K562 (cell line): ENCODE measurements around the gene SYNPO. TPM values are rescaled to one million over a fixed set of nuclear protein-coding genes. Genes with fewer than 3 reads are reported as not detected.
A peak's percentile ranks its signal among the peaks of the same experiment; 100 is the strongest.

Experiments used
- ATAC-seq: fragments of 200-7000 bp; cut with Tn5 transposase; 3 replicates; pipeline ENCODE4 v1.9.1; 2020; ENCODE audit warnings: moderate library complexity
- BruUV-seq: library from RNA; stranded (reverse); fragments of 400-500 nt; replicated peaks from 2 replicates; lab custom pipeline; 2021; lab: Mats Ljungman, UMichigan
- CTCF ChIA-PET: fragments of 300-600 bp; formaldehyde crosslinking; extraction: SDS; loops from one replicate; lab custom pipeline; 2021; ENCODE audit warnings: low intra/inter-chr PET ratio; lab: Yijun Ruan, JAX
- POLR2A ChIA-PET: fragments of 300-600, 350-650 bp; sonication (Branson Sonifier 250); formaldehyde crosslinking; extraction: SDS; loops from one replicate; lab custom pipeline; 2021; ENCODE audit warnings: antibody characterized with exemption, inconsistent platforms; lab: Yijun Ruan, JAX
- DNase-seq, 4 experiments: peaks; one replicate each; pipeline versions ENCODE4 v3.0.0 to v3.0.0-alpha.2; 2011 to 2018; ENCODE audit warnings: low spot score in 3 of 4, mixed read lengths in 3 of 4; ENCODE audit errors: extremely low read depth in 1 of 4
- FAIRE-seq: peaks from 2 replicates; lab custom pipeline; 2011; peaks lifted over from hg19 to GRCh38; lab: Jason Lieb, UNC
- H2AFZ ChIP-seq: 2 replicates; pipeline ENCODE4 v1.6.0; 2011; ENCODE audit warnings: low read depth, low read length, control low read depth, inconsistent platforms
- H3K27ac ChIP-seq: fragments of 200-600 bp; 3 replicates; pipeline ENCODE4 v1.8.0; 2011; ENCODE audit warnings: low read depth, mild to moderate bottlenecking, control low read depth, inconsistent platforms, low read length, moderate library complexity, mixed read lengths; ENCODE audit errors: extremely low read depth
- H3K27me3 ChIP-seq, 2 experiments: fragments of 300-600 bp in 1 of 2; 2 replicates in 1 of 2; 3 replicates in 1 of 2; pipeline versions ENCODE4 v1.6.0 to v1.8.0; 2011; ENCODE audit warnings: inconsistent platforms in 2 of 2, low read length in 2 of 2, mild to moderate bottlenecking in 1 of 2, mixed read lengths in 1 of 2, moderate library complexity in 1 of 2; ENCODE audit not compliant: control insufficient read depth in 2 of 2, insufficient read depth in 2 of 2
- H3K36me3 ChIP-seq: fragments of 300-600 bp; 3 replicates; pipeline ENCODE4 v1.8.0; 2011; ENCODE audit warnings: mild to moderate bottlenecking, low read length, inconsistent platforms; ENCODE audit not compliant: control insufficient read depth, insufficient read depth
- H3K4me1 ChIP-seq, 2 experiments: fragments of 200-600 bp in 1 of 2; replicated peaks in 1 of 2; 2 replicates in 1 of 2; 3 replicates in 1 of 2; pipeline versions ENCODE4 v1.5.1 to v1.8.0; 2011; ENCODE audit warnings: inconsistent platforms in 2 of 2, low read length in 2 of 2, mild to moderate bottlenecking in 1 of 2, mixed read lengths in 1 of 2, moderate library complexity in 1 of 2; ENCODE audit not compliant: control insufficient read depth in 2 of 2, insufficient read depth in 2 of 2
- H3K4me2 ChIP-seq: 2 replicates; pipeline ENCODE4 v1.6.1; 2011; ENCODE audit warnings: low read length, control low read depth, inconsistent platforms, mixed read lengths; ENCODE audit not compliant: insufficient read depth
- H3K4me3 ChIP-seq: fragments of 200-600 bp; sonication (generic), shearing (Covaris generic); 2 replicates; pipeline ENCODE4 v1.5.1; 2016; ENCODE audit warnings: control low read depth, inconsistent platforms
- H3K79me2 ChIP-seq: fragments of 200-600 bp; 3 replicates; pipeline ENCODE4 v1.8.0; 2011; ENCODE audit warnings: low read length, inconsistent platforms; ENCODE audit not compliant: control insufficient read depth, insufficient read depth
- H3K9ac ChIP-seq, 2 experiments: 2 replicates each; pipeline versions ENCODE4 v1.6.0 to v1.6.1; 2011; ENCODE audit warnings: low read depth in 2 of 2, low read length in 2 of 2, control low read depth in 1 of 2, inconsistent platforms in 1 of 2, mild to moderate bottlenecking in 1 of 2, mixed read lengths in 1 of 2; ENCODE audit not compliant: insufficient read depth in 1 of 2
- H3K9me1 ChIP-seq: one replicate; pipeline ENCODE4 v1.6.0; 2011; ENCODE audit warnings: inconsistent platforms, mild to moderate bottlenecking, low read length, moderate library complexity; ENCODE audit not compliant: control insufficient read depth, insufficient read depth
- H3K9me3 ChIP-seq: replicated peaks from 2 replicates; pipeline ENCODE4 v1.5.1; 2011; ENCODE audit warnings: low read depth, low read length, inconsistent platforms; ENCODE audit not compliant: control insufficient read depth, insufficient read depth
- H4K20me1 ChIP-seq: replicated peaks from 2 replicates; pipeline ENCODE4 v1.6.1; 2011; ENCODE audit warnings: low read length, inconsistent platforms, mixed read lengths; ENCODE audit not compliant: control insufficient read depth, insufficient read depth
- ARHGAP35 ChIP-seq: fragments of 450-650 bp; IDR thresholded peaks from 2 replicates; pipeline ENCODE4 v1.6.1; 2018; ENCODE audit not compliant: partially characterized antibody
- ARID1B ChIP-seq: fragments of 450-650 bp; IDR thresholded peaks from 2 replicates; pipeline ENCODE4 v1.6.1; 2016; ENCODE audit warnings: antibody characterized with exemption, mild to moderate bottlenecking, inconsistent platforms
- ETV1 ChIP-seq: fragments of 450-650 bp; conservative IDR thresholded peaks from 2 replicates; pipeline ENCODE4 v1.6.1; 2016; ENCODE audit warnings: missing genetic modification characterization, control low read depth, low read depth, missing compliant biosample characterization
- KAT8 ChIP-seq: fragments of 450-650 bp; IDR thresholded peaks from 2 replicates; pipeline ENCODE4 v1.6.1; 2016; ENCODE audit warnings: low read depth, mild to moderate bottlenecking
- MAZ ChIP-seq, 2 experiments: fragments of 450-650 bp in 1 of 2; sonication (generic) in 1 of 2; formaldehyde crosslinking; IDR thresholded peaks in 1 of 2; conservative IDR thresholded peaks in 1 of 2; 2 replicates each; pipeline versions ENCODE4 v1.4.0 to v1.5.0; 2020; ENCODE audit warnings: mild to moderate bottlenecking in 1 of 2, missing genetic modification reagents in 1 of 2
- MTF1 ChIP-seq: fragments of 250-450 bp; sonication (Bioruptor Pico); IDR thresholded peaks from 2 replicates; pipeline ENCODE4 v1.9.0; 2021; ENCODE audit warnings: moderate library complexity, mild to moderate bottlenecking, inconsistent platforms, borderline replicate concordance
- PYGO2 ChIP-seq: fragments of 450-650 bp; IDR thresholded peaks from 2 replicates; pipeline ENCODE4 v1.6.1; 2016; ENCODE audit warnings: mild to moderate bottlenecking, missing genetic modification characterization, moderate library complexity, missing compliant biosample characterization
- SMAD1 ChIP-seq: fragments of 150-350 bp; IDR thresholded peaks from 2 replicates; pipeline ENCODE4 v1.6.1; 2014; ENCODE audit warnings: low read length, low read depth; ENCODE audit not compliant: partially characterized antibody
- TAF1 ChIP-seq: IDR thresholded peaks from 2 replicates; pipeline ENCODE4 v1.6.1; 2011; ENCODE audit warnings: mild to moderate bottlenecking, low read length, moderate library complexity; ENCODE audit not compliant: insufficient read depth, control insufficient read depth, severe bottlenecking; ENCODE audit errors: extremely low read depth
- ZEB2 ChIP-seq: fragments of 450-650 bp; IDR thresholded peaks from 2 replicates; pipeline ENCODE4 v1.6.1; 2016
- ZNF140 ChIP-seq: fragments of 250-450 bp; sonication (Bioruptor Pico); IDR thresholded peaks from 2 replicates; pipeline ENCODE4 v1.8.0; 2021; ENCODE audit warnings: moderate library complexity, mild to moderate bottlenecking, inconsistent platforms
- ZNF354B ChIP-seq: fragments of 250-450 bp; sonication (Bioruptor Pico); IDR thresholded peaks from 2 replicates; pipeline ENCODE4 v1.4.0; 2020
- ZNF586 ChIP-seq: fragments of 450-650 bp; formaldehyde crosslinking; conservative IDR thresholded peaks from 2 replicates; pipeline ENCODE4 v1.4.0; 2020; ENCODE audit warnings: mild to moderate bottlenecking, moderate library complexity
- WGBS: fragments of 100-300 bp; shearing (Covaris generic); methylation state at CpG from one replicate; pipeline ENCODE4 v1.1.6; 2016; ENCODE audit warnings: low coverage, mixed read lengths; ENCODE audit not compliant: insufficient coverage; ENCODE audit errors: missing lambda C conversion rate; 5-methylcytosine and 5-hydroxymethylcytosine counted together
- in situ Hi-C: fragments of 300-500 bp; cut with MboI; formaldehyde crosslinking; loops from 4 replicates; pipeline ENCODE4 v1.15.0; 2018; ENCODE audit warnings: inconsistent platforms, mixed read lengths
- intact Hi-C: fragments of 100-400 bp; cut with micrococcal nuclease; formaldehyde crosslinking; loops from 2 replicates; pipeline ENCODE4 v1.14.2; 2022
- polyA plus RNA-seq, 8 experiments: library from polyadenylated mRNA; depleted of rRNA in 4 of 8; stranded (reverse) in 5 of 8; unstranded in 3 of 8; fragments of >200 nt; fragmentation: Nextera tagmentation in 2 of 8; fragmentation: Illumina TruSeq in 1 of 8; extraction: Ambion mirVana in 2 of 8; extraction: Trizol in 1 of 8; gene quantifications; 2 replicates each; pipeline versions ENCODE4 v1.2.1 to v1.2.3, GENCODE V29; 2011 to 2014; ENCODE audit warnings: inconsistent platforms in 1 of 8, missing spikeins in 1 of 8
- total RNA-seq, 7 experiments: library from RNA; depleted of rRNA in 6 of 7; stranded (reverse); fragments of >200 nt in 6 of 7; fragmentation: Illumina TruSeq in 2 of 7; extraction: Trizol in 2 of 7; gene quantifications; 2 replicates each; pipeline versions ENCODE4 v1.2.1 to v1.2.3, GENCODE V29; 2011 to 2021; ENCODE audit warnings: low replicate concordance in 1 of 7
- TF ChIP-seq, protein P1 (sequence below): fragments of 450-650 bp; IDR thresholded peaks from 2 replicates; pipeline ENCODE4 v1.6.1; 2016

The SYNPO gene
- total and polyA plus RNA-seq, 9 of the 15 experiments (the other 6 are each of a cell fraction or from before 2014, with no cell fraction given) = 0.01 to 0.31 (median 0.03) TPM; not detected in 4

DNA sequence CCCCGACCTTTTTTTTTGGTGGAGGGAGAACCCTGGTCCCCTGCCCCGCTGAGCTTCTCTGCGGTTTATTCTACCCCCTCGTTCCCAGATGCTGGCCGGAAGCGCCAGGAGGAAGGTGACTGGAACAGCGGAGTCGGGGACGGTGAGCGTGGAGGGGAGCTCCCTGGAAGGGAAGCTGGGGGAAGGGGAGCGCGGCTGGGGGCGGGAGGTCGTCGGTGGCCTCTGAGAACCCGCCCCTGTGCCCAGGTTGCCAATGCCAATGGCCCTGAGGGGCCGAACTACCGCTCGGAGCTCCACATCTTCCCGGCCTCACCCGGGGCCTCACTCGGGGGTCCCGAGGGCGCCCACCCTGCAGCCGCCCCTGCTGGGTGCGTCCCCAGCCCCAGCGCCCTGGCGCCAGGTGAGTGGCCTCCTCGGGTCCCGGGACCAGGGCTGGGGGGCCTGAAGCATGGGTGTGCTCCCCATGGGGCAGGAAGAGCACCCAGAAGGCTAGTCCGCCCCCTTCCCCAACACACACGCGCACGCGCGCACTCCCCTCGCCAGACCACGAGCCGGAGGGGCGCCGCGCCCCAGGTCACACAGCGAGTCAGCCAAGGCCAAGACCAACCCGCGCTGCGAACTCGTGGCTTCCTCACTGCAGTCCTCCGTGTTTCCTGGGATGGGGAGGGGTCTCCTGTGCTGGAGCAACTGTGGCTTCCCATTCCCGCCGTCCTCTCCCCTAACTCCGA, 31.2 kb downstream of the SYNPO start (continued):
- TF ChIP-seq ARHGAP35 = no peak

DNA sequence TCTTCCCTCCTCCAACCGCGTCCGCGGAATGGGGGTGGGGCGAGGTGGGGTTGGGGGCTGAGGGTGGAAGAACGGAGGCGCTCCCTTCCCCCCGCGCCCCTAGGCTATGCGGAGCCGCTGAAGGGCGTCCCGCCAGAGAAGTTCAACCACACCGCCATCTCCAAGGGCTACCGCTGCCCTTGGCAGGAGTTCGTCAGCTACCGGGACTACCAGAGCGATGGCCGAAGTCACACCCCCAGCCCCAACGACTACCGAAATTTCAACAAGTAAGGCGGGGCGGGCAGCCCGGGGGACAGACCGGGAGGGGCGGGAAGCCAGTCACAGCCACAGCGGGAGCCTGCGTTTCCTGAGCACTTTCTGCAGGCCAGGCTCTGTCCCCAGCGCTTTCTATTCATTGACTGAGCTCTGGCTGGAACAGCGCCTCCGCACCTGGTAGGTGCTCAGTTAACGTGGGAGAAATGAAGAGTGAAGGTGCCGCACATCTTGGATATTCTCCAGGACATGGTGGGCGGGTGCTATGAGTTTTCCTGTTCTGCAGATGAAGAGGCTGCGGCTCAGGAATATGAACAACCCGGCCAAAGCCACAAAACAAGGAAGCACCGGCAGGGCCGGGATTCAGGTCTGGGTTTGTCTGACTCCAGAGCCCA, 31.9 kb downstream of the SYNPO start:
- in situ Hi-C loops = no loop called here
- ChIA-PET CTCF (no interaction called here), POLR2A (no interaction called here)
- no peak for TF ChIP-seq MTF1 (CRISPR knock-in tag)
- TF ChIP-seq, protein P1, sequence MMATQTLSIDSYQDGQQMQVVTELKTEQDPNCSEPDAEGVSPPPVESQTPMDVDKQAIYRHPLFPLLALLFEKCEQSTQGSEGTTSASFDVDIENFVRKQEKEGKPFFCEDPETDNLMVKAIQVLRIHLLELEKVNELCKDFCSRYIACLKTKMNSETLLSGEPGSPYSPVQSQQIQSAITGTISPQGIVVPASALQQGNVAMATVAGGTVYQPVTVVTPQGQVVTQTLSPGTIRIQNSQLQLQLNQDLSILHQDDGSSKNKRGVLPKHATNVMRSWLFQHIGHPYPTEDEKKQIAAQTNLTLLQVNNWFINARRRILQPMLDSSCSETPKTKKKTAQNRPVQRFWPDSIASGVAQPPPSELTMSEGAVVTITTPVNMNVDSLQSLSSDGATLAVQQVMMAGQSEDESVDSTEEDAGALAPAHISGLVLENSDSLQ = no peak
- no peak for TF ChIP-seq KAT8
- TF ChIP-seq TAF1 = no peak
- no peak for TF ChIP-seq ETV1 (tag)
- TF ChIP-seq ZNF354B (CRISPR knock-in tag) = no peak
- TF ChIP-seq SMAD1 = no peak
- no peak for TF ChIP-seq PYGO2 (tag)
- TF ChIP-seq ARID1B = no peak
- TF ChIP-seq ZEB2 = no peak
- no peak for TF ChIP-seq ZNF140
- no peak for TF ChIP-seq ZNF586 (CRISPR knock-in tag)
- no peak for TF ChIP-seq MAZ (CRISPR knock-in tag; conservative IDR thresholded peaks at IDR 0.05 in 1 of 2, IDR thresholded peaks at IDR 0.05 in 1 of 2)
- 0 out of 4 replicates have a peak overlapping the region, but pooled peaks of 1 of the 2 experiments have one; percentile 48 for H3K9ac ChIP-seq
- peak; percentile 37; the same call in 2 of the 3 replicates for ATAC-seq
- no peak overlapping the region for H3K27ac ChIP-seq
- H3K79me2 ChIP-seq = no peaks in the 10 kb centered on the region
- peaks cover 0 to 13% of the 10 kb centered on the region in 2 experiments; a peak in 2 of 5 replicates for H3K4me1 ChIP-seq
- H3K4me2 ChIP-seq = no peak overlapping the region
- H4K20me1 ChIP-seq = no peaks in the 10 kb centered on the region
- H3K27me3 ChIP-seq = peaks cover 23 to 25% of the 10 kb centered on the region in 2 experiments
- no peak overlapping the region for H2AFZ ChIP-seq
- DNase-seq = peak in 1 of 4 experiments; percentile 7
- 31% methylated on average over 21 of the region's 38 CpGs for WGBS
- no TSS peak for BruUV-seq
- no peaks in the 10 kb centered on the region for H3K9me1 ChIP-seq
- no peaks in the 10 kb centered on the region for H3K36me3 ChIP-seq
- no peak for FAIRE-seq
- no peak overlapping the region for H3K4me3 ChIP-seq
- intact Hi-C loops = no loop called here
- no peaks in the 10 kb centered on the region for H3K9me3 ChIP-seq
